ENCODE results near the gene MCU. TPM values are rescaled to one million over a fixed set of nuclear protein-coding genes. Genes with fewer than 3 reads are reported as not detected.
"Not testable (repeated sequence)": the region's sequence is repeated elsewhere in the genome, so short reads cannot be mapped to it uniquely, and the experiment has no call there.

The MCU gene
- total RNA-seq, 1 donor from 2014 or later = 43.8 TPM

DNA sequence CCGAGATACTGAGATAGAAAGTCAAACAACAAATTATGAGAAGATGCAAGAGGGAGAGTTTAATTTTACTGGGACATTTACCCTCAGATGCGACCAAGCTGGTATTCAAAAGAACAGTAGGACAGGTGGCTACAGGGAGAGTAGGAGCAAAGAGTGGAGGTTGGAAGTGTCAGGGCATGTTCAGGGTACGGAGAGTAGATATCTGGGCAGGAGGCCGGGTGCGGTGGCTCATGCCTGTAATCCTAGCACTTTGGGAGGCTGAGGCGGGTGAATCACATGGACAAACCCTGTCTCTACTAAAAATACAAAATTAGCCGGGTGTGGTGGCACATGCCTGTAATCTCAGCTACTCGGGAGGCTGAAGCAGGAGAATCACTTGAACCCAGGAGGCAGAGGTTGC lies 5.5 kb upstream of the MCU start:
- not testable (repeated sequence) for DNase-seq (ENCODE audit: low spot score)

DNA sequence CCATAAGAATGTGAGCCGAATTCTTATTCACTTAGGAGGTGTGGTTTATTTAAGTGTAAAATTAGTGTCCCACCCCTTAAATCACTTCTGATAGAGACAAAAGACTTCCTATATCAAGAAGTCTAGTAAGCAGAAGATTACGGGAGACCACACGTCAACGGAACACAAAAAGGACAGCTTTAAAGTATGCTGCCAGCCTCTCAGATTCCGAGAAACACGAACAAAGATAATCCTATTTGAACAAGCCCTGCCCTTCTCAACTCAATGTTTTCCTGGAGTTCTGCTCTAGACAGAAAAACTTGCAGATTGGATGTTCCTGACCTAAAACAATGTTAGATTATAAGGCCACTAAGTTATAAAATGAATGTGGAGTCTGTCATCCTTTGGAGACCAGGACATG lies 4.9 kb upstream of the MCU start:
- no peak for DNase-seq (ENCODE audit: low spot score)

DNA sequence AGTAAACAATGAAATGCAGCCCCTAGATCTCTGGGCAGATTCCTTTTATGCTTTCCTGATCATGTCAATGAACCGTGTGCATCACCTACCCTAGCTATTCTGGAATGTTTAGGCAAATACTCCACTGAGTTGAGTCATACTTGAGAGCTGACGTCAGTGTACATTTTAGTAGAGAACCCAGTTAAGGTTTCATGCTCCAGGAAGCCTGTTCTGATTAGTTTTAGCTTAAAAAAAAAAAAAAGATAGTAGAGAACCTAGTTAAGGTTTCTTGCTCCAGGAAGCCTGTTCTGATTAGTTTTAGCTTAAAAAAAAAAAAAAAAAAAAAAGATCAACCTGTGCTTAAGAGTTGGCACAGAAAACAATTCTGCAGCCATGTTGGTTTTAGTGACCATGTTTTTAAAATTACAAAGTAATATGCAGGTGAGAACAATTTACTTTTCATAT lies 3.7 kb upstream of the MCU start:
- DNase-seq (ENCODE audit: low spot score) = peak; percentile 64

DNA sequence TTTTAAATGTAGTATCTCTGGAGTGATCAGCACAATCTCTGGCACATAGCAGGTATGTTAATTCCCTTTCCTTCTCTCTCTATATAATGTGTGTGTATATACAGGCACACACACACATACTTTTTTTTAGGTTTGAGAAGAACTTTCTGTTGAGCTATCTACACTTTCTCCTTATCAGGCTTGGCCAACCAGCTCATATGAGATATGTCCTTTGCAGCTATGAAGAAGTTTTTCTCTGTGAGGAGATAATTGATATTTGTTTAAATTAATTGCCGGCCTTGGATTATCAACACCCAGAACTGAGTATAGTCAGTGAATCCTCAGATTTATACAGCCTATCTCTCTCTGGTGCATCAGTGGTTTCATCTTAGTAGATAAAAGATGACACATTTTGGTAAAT lies 2.3 kb upstream of the MCU start:
- DNase-seq (ENCODE audit: low spot score) = no peak

DNA sequence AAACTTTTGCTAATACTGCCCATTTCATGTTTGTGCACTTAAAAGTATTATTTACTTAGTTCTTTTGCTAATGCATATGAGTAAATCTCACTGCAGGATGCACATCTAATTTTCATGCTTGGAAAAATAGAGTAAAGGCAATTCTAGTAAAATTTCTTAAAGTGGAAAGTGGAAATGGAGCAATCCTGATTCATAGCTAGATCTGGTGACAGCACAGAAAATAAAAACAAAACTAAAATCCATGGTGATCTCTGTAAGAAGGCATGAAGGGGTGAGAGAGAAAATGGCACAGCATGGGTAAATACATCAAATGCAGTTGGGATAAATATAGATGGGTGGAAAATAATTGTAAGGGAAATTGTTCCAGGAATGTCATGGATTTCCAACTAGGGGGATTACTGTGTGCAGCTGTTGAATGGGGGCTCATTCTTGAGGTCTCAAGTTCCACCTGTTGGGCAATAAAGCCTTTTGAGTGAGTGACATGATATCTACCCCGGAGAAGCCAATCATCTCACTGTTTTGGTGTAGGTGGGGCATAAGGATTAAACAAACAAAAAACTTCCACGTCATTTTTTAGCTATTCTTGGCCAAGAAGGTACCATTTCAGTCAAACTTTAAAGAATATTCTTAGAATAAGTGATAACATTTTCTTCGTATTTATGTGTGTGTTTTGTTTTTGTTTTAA lies 1.7 kb upstream of the MCU start:
- no peak for DNase-seq (ENCODE audit: low spot score)

DNA sequence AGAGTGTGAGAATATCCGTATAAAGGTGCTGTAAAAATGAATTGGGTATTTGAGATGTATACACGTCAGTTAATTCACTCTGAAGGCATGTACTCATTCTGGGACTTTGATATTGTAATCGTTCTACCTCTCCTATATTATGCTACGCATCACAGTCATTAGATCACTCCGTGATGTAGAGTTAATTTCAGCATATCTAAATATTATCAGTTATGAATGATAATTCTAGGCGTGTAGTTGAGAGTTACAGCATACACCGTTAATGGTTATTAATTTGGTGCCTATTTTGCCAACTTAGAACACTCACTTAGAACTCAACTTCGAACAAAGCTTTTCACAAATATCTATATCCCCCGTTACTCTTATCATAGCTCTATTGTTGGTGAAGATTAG lies 477 bp upstream of the MCU start:
- DNase-seq (ENCODE audit: low spot score) = no peak

DNA sequence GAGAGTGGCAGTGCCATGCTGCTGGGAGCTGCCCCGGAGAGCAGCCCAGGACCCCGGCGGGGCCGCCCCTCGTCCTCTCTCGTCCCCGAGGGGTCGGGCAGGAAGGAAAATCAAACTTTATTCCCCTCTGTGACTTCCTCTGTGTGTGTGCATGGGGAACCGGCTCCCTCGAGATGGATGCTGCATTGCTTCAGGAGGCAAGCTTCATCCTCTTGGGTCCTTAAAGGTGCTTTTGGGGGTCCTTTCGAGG lies 726 bp downstream of the MCU start:
- no peak for DNase-seq (ENCODE audit: low spot score)

DNA sequence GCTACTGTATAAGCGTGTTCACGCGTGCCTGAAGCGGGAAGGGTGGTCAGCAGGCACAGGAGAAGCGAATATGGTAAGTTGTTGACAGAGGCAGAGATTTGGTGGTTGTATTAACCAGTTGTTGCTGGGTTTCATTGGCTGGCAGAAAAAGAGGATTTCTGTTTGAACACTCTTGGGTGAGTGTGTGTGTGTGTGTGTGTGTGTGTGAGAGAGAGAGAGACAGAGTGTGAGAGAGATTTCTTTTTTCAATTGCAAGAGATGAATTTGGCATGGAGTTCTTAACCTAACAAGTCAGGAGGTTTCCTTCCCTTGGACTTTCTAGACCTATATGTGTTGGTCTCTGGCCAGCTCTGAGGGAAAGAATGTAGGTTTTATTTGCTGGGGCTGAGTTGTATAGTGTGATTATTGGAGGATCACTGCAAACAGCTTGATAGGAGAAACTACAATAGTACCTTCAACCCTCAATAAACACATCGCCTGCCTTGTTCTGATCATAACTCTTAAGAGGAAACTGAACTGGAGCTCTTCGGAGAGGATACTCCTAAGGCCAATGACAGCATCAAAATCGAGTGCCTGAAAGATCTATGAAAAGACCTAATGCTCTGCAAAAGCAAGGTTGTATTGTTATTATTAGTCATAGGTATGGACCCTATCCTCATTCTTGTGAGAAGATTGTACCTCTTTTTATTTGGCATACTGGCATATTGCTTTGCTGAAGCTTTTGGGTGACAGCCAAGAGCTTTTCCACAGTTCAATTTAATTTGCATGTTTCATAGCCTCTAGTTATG lies 1.2 kb downstream of the MCU start:
- peak; percentile 41 for DNase-seq (ENCODE audit: low spot score)

DNA sequence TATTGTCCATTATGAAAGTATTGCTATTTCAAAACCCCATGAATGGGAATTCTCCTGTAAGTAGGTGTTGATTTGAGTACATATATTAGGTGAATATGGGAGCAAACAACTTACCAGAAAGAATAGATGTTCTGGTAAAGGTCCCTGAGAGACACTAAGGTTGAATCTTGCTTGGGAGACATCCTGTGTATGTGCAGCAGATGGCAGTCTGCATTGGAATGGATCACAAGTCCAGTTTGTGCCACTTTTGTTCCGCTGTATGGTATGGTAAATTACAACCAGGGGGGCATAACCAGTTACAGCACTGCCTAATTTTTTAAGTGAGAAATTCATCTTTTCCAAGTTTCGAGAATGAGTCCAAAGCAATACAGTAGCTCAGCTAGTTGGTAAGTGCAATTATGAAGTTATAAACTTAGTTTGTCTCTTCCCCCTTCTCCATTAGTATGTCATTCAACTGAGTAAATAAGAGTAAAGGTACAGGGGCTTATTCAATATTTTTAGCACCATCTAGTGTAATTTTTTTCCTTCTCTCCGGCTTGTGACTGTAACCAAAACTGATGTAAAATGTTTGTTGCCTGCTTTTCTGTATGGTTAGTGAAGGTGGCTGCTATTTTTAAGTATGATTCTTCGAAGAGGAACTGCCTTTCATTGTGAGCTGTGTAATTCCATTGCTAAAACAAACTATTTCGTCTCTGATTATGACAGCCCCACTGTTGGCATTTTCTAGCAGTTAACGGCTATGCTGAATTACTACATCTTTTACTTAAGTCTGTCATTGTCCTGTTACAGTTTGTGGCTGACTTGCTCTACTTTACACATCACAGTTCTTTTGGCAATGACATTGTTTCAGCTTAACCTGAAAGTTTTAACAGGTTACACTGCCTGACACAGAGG lies 2.8 kb downstream of the MCU start:
- peak; percentile 52 for DNase-seq (ENCODE audit: low spot score)

DNA sequence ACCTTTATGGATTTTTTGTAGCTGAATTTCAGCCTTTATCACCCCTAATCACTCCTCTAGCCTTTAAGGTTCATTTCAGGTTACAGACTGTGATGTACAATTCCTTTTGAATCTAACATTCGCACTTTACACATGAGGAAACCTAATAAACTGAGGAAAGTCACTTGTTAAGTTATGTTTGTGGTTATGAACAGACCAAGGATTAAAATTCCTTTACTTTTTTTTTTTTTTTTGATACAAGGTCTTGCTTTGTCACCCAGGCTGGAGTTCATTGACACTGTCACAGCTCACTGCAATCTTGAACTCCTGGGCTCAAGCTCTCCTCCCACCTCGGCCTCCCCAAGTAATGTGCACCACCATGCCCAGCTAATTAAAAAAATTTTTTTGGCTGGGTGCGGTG lies 3.6 kb downstream of the MCU start:
- no peak for DNase-seq (ENCODE audit: low spot score)

DNA sequence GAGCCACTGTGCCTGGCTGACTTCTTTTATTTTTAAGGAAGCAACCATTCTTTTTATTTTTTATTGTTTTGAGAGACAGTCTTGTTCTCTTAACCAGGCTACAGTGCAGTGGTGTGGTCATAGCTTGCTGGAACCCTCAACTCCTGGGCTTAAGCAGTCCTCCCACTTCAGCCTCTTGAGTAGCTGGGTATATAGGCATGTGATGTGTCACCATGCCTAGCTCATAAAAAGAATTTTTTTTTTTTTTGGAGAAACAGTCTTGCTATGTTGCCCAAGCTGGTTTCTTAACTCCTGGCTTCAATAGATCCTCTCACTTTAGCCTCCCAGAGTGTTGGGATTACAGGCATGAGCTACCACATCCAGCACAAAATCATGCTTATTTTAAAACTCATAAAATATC lies 5.8 kb downstream of the MCU start:
- DNase-seq (ENCODE audit: low spot score) = no peak

DNA sequence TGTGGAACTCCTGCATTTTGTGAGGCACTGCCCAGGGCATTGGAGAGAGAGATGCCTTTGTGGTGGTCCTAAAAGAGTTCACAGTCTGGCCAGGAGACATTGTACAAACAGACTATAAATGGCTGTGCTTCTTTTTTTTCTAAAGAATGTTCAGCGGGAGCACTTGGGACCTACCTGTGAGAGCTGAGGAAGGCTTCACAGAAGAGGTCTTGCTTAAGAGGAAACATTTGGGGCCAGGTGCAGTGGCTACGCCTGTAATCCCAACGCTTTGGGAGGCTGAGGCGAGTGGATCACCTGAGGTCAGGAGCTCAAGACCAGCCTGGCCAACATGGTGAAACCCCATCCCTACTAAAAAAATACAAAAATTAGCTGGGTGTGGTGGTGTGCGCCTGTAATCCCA lies 10.5 kb downstream of the MCU start:
- DNase-seq (ENCODE audit: low spot score) = not testable (repeated sequence)

DNA sequence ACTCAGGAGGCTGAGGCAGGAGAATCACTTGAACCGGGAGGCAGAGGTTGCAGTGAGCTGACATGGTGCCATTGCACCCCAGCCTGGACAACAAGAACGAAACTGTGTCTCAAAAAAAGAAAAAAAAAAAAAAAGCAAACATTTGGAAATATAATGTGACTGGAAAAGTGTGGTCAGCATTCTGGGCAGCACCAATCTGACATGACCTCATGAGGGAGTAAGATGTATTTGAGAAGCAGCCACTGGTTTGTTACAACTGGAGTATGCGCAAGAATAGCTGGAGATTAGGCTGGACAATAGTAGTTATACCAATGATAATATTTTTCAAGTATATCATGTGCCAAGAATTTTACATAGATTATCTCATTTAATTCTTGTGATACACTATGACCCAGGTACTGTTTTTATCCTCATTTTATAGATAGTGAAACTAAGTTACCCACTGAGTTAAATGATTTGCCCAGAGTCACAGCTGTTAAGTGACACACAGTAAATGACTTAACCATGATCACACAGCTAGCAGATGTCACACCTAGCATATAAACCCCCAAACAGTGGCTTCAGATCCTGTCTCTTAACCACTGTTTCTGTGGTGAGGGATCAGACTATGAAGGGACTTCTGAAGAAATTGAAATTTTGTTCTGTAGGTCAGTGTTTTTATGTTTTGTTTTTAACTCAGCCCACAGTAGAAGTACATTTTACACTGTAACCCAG lies 11.1 kb downstream of the MCU start:
- no peak for DNase-seq (ENCODE audit: low spot score)

DNA sequence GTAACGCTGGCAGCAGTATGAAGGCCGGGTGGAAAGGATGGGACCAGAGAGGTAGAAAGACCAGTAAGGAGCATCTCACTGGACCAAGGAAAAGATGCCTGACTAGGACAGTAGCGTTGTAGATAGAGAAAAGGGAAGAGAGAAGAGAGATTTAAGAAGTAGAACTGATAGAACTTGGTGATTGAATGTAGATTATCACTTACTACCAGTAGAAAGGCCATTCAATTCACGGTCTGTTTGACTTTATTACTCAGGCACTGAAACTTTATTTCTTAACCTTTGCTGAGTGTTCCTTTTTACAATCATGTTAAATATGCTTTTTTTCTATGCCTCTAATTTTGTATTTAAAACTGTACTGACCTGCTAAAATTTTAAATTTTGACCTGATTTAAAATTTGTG lies 12.2 kb downstream of the MCU start:
- no peak for DNase-seq (ENCODE audit: low spot score)

DNA sequence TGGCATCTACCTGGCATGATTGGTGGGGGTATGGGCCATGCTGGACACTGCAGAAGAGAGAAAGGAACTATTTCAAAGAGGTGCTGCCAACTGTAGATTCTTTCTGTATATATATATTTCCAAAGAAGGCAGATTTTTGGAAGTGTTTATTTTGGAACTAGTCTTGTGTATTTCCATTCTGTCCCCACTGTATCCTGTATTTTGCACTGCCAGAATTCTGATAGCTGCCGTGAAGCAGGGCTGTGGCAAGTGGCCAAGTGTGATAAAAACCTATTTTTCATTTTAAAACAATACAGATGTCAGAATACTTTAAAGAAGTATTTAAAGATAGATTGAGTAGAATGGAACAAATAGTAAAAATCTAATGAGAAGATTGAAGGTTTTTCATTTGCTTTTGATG lies 17.1 kb downstream of the MCU start:
- peak; percentile 54 for DNase-seq (ENCODE audit: low spot score)

DNA sequence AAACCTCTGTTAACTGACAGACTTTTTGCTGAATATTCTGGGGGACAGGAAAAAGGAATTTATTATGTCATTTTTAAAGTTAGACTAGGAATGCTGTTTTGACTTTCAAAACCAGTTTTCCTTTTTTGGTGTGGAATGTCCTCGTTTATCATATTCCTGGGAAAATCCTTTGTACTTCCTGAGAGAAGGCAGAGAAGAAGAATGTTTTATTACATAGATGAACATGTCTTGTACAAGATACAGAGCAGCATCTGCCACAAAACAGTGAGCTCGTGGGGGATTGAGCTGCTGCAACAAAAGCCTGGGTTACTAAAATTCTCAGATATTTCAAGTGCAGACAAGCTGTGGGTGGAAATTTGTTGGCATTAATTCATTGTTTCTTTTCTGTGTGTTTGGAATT lies 20.2 kb downstream of the MCU start:
- peak; percentile 59 for DNase-seq (ENCODE audit: low spot score)

DNA sequence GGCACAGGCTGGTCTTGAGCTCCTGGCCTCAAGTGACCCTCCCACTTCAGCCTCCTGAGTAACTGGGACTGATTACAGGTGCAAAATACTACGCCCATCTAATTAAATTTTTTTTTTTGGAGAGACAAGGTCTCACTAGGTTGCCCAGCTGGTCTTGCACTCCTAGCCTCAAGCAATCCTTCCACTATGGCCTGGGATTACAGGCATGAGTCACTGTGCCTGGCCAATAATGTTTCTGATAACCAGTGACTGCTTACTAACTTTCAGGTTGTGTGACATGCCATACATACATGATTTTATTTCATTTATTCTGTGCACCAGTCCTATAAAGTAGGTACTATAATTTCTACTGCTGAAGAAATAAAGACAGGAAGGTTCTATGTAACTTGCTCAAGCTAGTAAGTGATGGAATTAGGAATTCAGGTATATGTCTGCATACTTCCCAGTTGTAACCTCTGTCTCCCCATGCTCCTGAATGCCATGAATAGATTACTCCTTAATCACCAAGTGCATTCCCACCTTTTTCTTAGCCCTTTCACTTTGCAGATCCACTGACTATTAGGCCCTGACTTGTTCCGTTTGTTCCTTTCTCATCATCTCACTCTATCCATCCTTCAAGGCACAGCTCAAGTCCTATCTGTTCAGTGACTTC lies 28.1 kb downstream of the MCU start:
- no peak for DNase-seq (ENCODE audit: low spot score)

DNA sequence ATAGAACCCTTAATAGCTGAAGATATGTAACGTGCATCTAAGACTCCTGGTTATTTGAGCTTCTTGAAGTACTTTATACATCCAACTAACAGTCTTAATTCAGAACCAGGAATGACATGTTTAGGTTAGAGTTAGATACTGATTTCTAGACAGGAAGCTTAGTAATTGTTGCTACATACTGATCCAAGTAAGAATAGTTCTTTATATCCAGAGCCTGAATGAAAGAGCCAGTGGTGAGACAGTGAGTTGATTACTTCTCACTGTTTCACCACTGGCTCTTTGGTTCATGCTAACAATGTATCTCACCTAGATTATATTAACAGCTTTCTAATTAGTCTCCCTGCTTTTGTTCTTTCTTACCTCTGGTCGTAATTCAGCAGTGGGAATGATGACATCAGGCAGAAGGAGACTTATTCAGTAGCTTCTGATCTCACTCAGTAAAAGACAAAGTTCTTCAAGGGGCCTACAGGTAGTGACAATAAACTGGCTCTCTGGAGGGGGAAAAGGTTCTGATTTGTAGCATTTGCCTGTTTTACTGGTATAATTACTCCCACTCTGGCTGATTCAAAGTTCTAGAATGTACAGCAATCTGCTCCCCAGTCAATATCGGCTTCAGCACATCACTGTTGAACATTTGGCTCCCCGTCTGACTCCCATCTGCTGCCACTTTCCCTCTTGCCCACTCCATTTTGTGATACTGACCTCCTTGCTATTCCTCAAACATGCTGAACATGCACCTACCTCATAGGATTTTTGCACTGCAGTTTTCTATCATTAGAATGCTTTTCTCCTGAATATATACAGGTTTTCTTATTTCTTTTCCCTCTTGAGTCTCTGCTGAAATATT lies 29.1 kb downstream of the MCU start:
- DNase-seq (ENCODE audit: low spot score) = no peak

DNA sequence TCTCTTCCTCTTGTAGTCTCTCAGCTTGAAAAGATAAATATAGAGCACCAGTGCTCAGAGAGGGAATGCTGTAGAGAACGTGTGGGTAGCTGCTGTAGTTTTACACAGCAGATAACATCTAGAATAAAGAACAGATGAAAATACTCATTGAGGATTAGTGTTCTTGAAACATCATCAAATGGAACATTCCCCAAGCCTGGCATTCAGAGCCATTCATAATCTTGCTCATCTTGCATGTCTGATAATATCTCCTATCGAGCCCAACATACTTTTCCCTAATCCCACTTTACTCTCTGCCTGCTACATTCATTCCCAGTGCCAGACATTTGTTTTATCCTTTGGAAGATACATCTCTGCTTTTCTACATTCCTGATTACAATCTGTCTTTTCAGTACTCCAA lies 35.2 kb downstream of the MCU start:
- peak; percentile 91 for DNase-seq (ENCODE audit: low spot score)

DNA sequence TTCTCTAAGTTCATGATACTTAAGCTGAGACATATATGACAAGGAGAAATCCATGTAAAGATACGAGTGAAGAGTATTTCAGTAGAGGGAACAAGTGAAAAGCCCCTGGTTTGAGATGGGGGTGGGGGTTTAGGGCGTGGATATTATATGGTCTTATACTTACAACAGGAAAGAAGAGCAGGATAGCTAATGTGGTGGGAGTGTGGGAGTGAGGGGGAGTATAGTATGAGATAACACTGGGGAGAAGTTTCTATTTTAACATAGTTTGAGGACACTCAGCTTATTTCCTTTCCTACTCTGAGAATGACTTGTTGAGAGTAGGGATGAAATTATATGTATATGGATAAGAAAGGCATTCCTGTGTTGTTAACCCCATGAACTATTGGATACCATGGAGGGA lies 36.5 kb downstream of the MCU start:
- DNase-seq (ENCODE audit: low spot score) = no peak

DNA sequence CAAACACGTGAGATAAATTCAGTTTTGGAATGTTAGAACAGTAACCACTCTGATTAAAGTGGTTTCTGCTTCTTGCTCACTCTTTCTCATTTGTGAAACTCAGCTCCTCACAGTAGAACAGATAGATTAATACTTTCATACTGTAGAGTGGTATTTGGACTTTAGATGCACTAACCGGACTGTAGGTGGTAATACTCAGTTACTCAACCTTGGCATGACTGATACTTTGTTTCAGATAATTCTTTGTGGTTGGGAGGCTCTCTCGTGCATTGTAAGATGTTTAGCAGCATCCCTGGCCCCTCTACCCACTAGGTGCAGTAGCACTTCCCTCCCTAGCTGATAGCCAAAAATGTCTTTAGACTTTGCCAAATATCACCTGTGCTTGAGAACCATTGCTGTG lies 37.6 kb downstream of the MCU start:
- DNase-seq (ENCODE audit: low spot score) = peak; percentile 9

All from umbilical cord (tissue), 2 donors.